Measurements from ENCODE around the gene ALG12. TPM values are rescaled to one million over a fixed set of nuclear protein-coding genes. Genes with fewer than 3 reads are reported as not detected.

ALG12 gene
- total and polyA plus RNA-seq, 2 donors (not counting 1 experiment from before 2014, with no cell fraction given): 15.2 to 16.6 TPM

- ATAC-seq (ENCODE audit: low read depth): no peak
- DNase-seq: no peak
- ChIA-PET CTCF (interaction anchor here (3.9 to 5.9 kb wide), 2 partner anchors 22 to 28 kb away, joined by 17 to 60 read pairs; no protein-coding TSS in a partner anchor), POLR2A (interaction anchor here (1.1 to 4.9 kb wide), 4 partner anchors 10 to 23 kb away, joined by 5 to 94 read pairs (median 24); no protein-coding TSS in a partner anchor)
- Histone ChIP-seq H3K4me2 (replicated peaks; ENCODE audit: low read depth, low read length, poor library complexity, severe bottlenecking) (no peak overlapping the region), H3K9ac (ENCODE audit: low read length) (no peak overlapping the region), H3K9me3 (ENCODE audit: control extremely low read depth in 1 of 3, control insufficient read depth in 2 of 3, insufficient read depth in 1 of 3, low read length in 2 of 3) (no peaks in the 10 kb centered on the region), H3K27me3 (replicated peaks in 1 of 4; ENCODE audit: control extremely low read depth in 1 of 4, control insufficient read depth in 3 of 4, insufficient read depth in 4 of 4, low read length in 3 of 4) (no peaks in the 10 kb centered on the region), H3K36me3 (replicated peaks in 1 of 2; ENCODE audit: control extremely low read depth in 1 of 2, control insufficient read depth in 1 of 2, extremely low read depth in 1 of 2, insufficient read depth in 2 of 2, low read length in 1 of 2) (peaks cover 0 to 14% of the 10 kb centered on the region in 2 experiments), H2AFZ (ENCODE audit: insufficient read depth, low read depth, low read length, poor library complexity, severe bottlenecking) (no peak overlapping the region), H3K27ac (ENCODE audit: low read length in 2 of 2) (no peak overlapping the region), H3K4me3 (ENCODE audit: control extremely low read depth in 1 of 5, extremely low read depth in 1 of 5, insufficient read depth in 1 of 5, low read depth in 2 of 5, low read length in 4 of 5) (no peak overlapping the region), H3K4me1 (ENCODE audit: control insufficient read depth in 2 of 2, insufficient read depth in 2 of 2, low read length in 2 of 2) (peaks cover 18 to 27% of the 10 kb centered on the region in 2 donors), H4K20me1 (ENCODE audit: control insufficient read depth, insufficient read depth, low read length, poor library complexity, severe bottlenecking) (peaks cover 24% of the 10 kb centered on the region), H3K79me2 (ENCODE audit: control insufficient read depth, insufficient read depth, low read length) (peaks cover 25% of the 10 kb centered on the region)
- H3K27me3 Mint-ChIP-seq: no peaks in the 10 kb centered on the region
- H3K9me3 Mint-ChIP-seq (ENCODE audit: insufficient read depth): no peaks in the 10 kb centered on the region
- intact Hi-C loops (cut with micrococcal nuclease): no loop called here
- H3K27ac Mint-ChIP-seq: peak overlapping the region; percentile 78
- WGBS (ENCODE audit: insufficient coverage): 98% methylated on average over 15 of the region's 16 CpGs
- H3K4me3 Mint-ChIP-seq: peak overlapping the region; percentile 87
- peaks cover 20% of the 10 kb centered on the region for H3K4me1 Mint-ChIP-seq
- TF ChIP-seq, protein P1, sequence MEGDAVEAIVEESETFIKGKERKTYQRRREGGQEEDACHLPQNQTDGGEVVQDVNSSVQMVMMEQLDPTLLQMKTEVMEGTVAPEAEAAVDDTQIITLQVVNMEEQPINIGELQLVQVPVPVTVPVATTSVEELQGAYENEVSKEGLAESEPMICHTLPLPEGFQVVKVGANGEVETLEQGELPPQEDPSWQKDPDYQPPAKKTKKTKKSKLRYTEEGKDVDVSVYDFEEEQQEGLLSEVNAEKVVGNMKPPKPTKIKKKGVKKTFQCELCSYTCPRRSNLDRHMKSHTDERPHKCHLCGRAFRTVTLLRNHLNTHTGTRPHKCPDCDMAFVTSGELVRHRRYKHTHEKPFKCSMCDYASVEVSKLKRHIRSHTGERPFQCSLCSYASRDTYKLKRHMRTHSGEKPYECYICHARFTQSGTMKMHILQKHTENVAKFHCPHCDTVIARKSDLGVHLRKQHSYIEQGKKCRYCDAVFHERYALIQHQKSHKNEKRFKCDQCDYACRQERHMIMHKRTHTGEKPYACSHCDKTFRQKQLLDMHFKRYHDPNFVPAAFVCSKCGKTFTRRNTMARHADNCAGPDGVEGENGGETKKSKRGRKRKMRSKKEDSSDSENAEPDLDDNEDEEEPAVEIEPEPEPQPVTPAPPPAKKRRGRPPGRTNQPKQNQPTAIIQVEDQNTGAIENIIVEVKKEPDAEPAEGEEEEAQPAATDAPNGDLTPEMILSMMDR (IDR thresholded peaks at IDR 0.05): no peak
- no peak for TF ChIP-seq EZH2 (IDR thresholded peaks at IDR 0.05; ENCODE audit: borderline replicate concordance, insufficient read depth, low read depth, low read length, poor library complexity, severe bottlenecking)
Observed at GRCh38 chr22:49958366-49958921, 40.2 kb upstream of the ALG12 start.

DNA sequence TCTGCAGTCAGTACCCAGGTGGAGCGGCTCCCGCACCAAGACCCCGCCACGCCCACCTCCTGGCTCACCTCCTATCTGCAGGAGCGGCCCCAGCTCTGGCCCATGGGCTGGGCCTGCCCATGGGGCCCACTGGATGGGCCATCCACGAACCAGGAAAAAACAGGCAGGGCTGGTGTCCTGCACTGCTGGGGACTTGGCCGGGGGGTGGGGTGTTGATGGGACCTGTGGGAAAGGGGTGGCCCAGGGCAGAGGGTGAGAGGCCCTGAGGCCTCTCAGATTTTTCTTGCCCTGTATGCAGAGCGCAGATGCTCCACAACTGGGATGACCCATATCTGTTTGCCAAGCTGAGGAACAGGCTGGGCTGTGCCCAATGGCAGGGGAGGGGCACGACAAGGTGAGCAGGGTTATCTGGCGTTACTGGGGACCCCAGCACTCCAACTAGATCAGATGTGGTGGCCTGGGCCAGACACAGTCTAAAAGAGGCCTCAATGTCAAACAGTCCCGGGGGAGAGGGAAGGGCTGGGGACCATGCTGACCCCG, 39.7 kb upstream of the ALG12 start:
- Mint-ChIP-seq H3K4me1 (peaks cover 16% of the 10 kb centered on the region), H3K27me3 (no peaks in the 10 kb centered on the region), H3K9me3 (ENCODE audit: insufficient read depth) (no peaks in the 10 kb centered on the region), H3K27ac (peak overlapping the region; percentile 78), H3K4me3 (peak overlapping the region; percentile 30)
- Histone ChIP-seq H3K27me3 (replicated peaks in 1 of 4; ENCODE audit: control extremely low read depth in 1 of 4, control insufficient read depth in 3 of 4, insufficient read depth in 4 of 4, low read length in 3 of 4) (no peaks in the 10 kb centered on the region), H4K20me1 (ENCODE audit: control insufficient read depth, insufficient read depth, low read length, poor library complexity, severe bottlenecking) (peaks cover 18% of the 10 kb centered on the region), H3K4me2 (replicated peaks; ENCODE audit: low read depth, low read length, poor library complexity, severe bottlenecking) (no peak overlapping the region), H3K79me2 (ENCODE audit: control insufficient read depth, insufficient read depth, low read length) (peaks cover 20% of the 10 kb centered on the region), H2AFZ (ENCODE audit: insufficient read depth, low read depth, low read length, poor library complexity, severe bottlenecking) (no peak overlapping the region), H3K36me3 (replicated peaks in 1 of 2; ENCODE audit: control extremely low read depth in 1 of 2, control insufficient read depth in 1 of 2, extremely low read depth in 1 of 2, insufficient read depth in 2 of 2, low read length in 1 of 2) (peaks cover 0 to 9% of the 10 kb centered on the region in 2 experiments), H3K4me3 (ENCODE audit: control extremely low read depth in 1 of 5, extremely low read depth in 1 of 5, insufficient read depth in 1 of 5, low read depth in 2 of 5, low read length in 4 of 5) (no peak overlapping the region), H3K9me3 (ENCODE audit: control extremely low read depth in 1 of 3, control insufficient read depth in 2 of 3, insufficient read depth in 1 of 3, low read length in 2 of 3) (no peaks in the 10 kb centered on the region), H3K4me1 (ENCODE audit: control insufficient read depth in 2 of 2, insufficient read depth in 2 of 2, low read length in 2 of 2) (peaks cover 12 to 22% of the 10 kb centered on the region in 2 donors), H3K9ac (ENCODE audit: low read length) (no peak overlapping the region), H3K27ac (ENCODE audit: low read length in 2 of 2) (no peak overlapping the region)
- ChIA-PET CTCF (interaction anchor here (0.9 to 5.9 kb wide), 3 partner anchors 21 to 73 kb away, joined by 3 to 60 read pairs (median 17); no protein-coding TSS in a partner anchor), POLR2A (interaction anchor here (1.1 to 1.2 kb wide), 2 partner anchors 10 to 23 kb away, joined by 5 read pairs; no protein-coding TSS in a partner anchor)
- TF ChIP-seq, protein P1 (IDR thresholded peaks at IDR 0.05): no peak
- no peak for TF ChIP-seq EZH2 (IDR thresholded peaks at IDR 0.05; ENCODE audit: borderline replicate concordance, insufficient read depth, low read depth, low read length, poor library complexity, severe bottlenecking)
- intact Hi-C loops (cut with micrococcal nuclease): no loop called here
- 95% methylated on average over 7 of the region's 12 CpGs for WGBS (ENCODE audit: insufficient coverage)
- ATAC-seq (ENCODE audit: low read depth): no peak
- DNase-seq: no peak

Measured in B cell (primary cell).